ENCODE data around the gene CHMP5.

CHMP5 gene

DNA sequence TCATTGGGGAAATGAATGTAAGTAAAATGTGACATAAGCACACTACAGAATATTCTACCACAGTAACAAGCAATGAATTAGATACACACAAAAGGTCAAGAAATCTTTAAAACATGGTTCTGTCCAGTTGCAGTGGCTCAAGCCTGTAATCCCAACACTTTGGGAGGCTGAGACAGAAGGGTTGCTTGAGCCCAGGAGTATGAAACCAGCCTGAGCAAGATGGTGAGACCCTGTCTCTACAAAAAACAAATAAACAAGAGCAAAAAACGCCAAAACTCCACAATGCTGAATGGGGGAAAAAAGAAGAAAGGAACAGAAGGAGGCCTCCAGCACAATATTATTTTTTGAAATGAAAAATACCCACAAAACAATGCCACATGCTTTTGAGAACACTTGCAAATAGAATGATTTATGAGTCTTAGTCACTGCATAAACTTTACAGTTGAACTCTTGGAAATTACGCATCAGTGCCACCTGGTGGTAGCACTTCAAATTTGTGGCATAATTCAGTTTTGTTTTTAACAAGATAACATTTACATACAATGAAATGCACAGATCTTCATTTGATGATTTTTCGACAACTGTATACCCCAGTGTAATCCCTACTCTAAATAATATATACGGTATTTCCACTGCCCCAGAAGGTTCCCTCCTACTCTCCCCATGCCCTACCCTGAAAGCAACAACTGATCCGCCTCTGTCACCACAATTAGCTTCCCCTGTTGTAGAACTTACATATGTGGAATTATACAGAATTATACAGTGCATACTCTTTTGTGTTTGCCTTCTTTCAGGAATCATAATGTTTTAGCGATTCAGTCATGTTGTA is 39.3 kb upstream of the CHMP5 start:
- Histone ChIP-seq H3K4me1 (no peaks in the 10 kb centered on the region; the same call in 1 of the 2 replicates), H3K9me3 (no peaks in the 10 kb centered on the region), H3K27me3 (no peaks in the 10 kb centered on the region), H3K36me3 (no peaks in the 10 kb centered on the region), H3K4me3 (ENCODE audit: low read depth, low read length) (no peak overlapping the region)
- peak; percentile 59 for DNase-seq
- TF ChIP-seq, protein P1, sequence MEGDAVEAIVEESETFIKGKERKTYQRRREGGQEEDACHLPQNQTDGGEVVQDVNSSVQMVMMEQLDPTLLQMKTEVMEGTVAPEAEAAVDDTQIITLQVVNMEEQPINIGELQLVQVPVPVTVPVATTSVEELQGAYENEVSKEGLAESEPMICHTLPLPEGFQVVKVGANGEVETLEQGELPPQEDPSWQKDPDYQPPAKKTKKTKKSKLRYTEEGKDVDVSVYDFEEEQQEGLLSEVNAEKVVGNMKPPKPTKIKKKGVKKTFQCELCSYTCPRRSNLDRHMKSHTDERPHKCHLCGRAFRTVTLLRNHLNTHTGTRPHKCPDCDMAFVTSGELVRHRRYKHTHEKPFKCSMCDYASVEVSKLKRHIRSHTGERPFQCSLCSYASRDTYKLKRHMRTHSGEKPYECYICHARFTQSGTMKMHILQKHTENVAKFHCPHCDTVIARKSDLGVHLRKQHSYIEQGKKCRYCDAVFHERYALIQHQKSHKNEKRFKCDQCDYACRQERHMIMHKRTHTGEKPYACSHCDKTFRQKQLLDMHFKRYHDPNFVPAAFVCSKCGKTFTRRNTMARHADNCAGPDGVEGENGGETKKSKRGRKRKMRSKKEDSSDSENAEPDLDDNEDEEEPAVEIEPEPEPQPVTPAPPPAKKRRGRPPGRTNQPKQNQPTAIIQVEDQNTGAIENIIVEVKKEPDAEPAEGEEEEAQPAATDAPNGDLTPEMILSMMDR (IDR thresholded peaks at IDR 0.05; ENCODE audit: low read depth, low read length), result peak; percentile 78

DNA sequence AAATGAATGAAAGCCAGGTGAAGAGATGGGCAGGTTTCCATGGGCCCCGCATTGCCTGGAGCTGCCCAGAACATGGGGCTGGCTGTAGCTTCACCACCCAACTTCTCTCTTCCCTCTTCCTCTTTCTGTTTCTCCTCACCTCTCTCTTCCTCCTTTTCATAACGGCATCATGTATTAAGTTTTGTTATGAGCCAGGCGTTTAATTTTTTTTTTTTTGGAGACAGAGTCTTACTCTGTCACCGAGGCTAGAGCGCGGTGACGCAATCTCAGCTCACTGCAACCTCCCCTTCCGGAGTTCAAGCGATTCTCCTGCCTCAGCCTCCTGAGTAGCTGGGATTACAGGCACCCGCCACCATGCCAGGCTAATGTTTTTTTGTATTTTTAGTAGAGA is 37.8 kb upstream of the CHMP5 start:
- no peaks in the 10 kb centered on the region; the same call in 1 of the 2 replicates for H3K4me1 ChIP-seq
- H3K27me3 ChIP-seq, result no peaks in the 10 kb centered on the region
- no peak overlapping the region for H3K4me3 ChIP-seq (ENCODE audit: low read depth, low read length)
- TF ChIP-seq, protein P1 (IDR thresholded peaks at IDR 0.05; ENCODE audit: low read depth, low read length), result no peak
- no peaks in the 10 kb centered on the region for H3K36me3 ChIP-seq
- no peaks in the 10 kb centered on the region for H3K9me3 ChIP-seq
- no peak for DNase-seq

DNA sequence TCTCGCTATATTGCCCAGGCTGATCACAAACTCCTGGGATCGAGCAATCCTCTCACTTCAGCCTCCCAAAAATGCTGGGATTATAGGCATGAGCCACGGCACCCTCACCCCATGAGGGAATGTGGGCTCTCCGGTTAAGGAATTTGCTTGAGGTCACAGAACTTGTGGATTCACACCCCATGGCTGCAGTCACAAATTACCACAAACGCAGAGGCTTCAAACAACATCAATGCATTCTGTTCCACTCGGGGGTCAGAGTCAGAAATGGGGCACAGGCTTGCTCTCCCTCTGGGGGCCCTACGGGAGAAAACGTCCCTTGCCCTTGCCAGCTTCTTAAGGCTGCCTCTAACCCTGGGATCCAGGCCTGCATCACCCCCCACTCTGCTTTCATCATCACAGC is 37.1 kb upstream of the CHMP5 start:
- TF ChIP-seq, protein P1 (IDR thresholded peaks at IDR 0.05; ENCODE audit: low read depth, low read length), result no peak
- no peak for DNase-seq
- no peaks in the 10 kb centered on the region for H3K27me3 ChIP-seq
- no peak overlapping the region for H3K4me3 ChIP-seq (ENCODE audit: low read depth, low read length)
- no peaks in the 10 kb centered on the region for H3K36me3 ChIP-seq
- no peaks in the 10 kb centered on the region for H3K9me3 ChIP-seq
- H3K4me1 ChIP-seq, result no peaks in the 10 kb centered on the region; the same call in 1 of the 2 replicates

DNA sequence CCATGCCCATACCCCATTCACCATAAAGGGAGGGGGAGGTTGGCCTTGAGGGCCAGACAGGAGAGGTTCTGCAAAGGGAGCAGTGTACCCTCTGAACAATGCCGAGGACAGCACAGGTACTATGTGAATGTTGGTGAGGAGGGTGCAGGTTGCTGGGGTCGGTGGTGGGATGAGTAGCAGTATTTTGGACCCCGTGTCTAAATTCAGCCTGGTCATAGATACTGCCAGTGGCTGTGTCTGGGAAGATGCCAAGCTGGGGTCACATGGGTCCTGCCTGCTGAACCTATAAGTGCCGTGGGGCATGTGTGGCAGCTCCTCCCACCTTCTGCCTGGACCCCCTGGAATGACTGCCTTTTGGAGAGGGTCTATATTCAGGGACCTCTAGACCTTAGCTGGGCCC is 36.2 kb upstream of the CHMP5 start:
- H3K4me1 ChIP-seq, result no peaks in the 10 kb centered on the region; the same call in 1 of the 2 replicates
- no peak for DNase-seq
- H3K9me3 ChIP-seq, result no peaks in the 10 kb centered on the region
- no peaks in the 10 kb centered on the region for H3K36me3 ChIP-seq
- TF ChIP-seq, protein P1 (IDR thresholded peaks at IDR 0.05; ENCODE audit: low read depth, low read length), result no peak
- no peak overlapping the region for H3K4me3 ChIP-seq (ENCODE audit: low read depth, low read length)
- no peaks in the 10 kb centered on the region for H3K27me3 ChIP-seq

DNA sequence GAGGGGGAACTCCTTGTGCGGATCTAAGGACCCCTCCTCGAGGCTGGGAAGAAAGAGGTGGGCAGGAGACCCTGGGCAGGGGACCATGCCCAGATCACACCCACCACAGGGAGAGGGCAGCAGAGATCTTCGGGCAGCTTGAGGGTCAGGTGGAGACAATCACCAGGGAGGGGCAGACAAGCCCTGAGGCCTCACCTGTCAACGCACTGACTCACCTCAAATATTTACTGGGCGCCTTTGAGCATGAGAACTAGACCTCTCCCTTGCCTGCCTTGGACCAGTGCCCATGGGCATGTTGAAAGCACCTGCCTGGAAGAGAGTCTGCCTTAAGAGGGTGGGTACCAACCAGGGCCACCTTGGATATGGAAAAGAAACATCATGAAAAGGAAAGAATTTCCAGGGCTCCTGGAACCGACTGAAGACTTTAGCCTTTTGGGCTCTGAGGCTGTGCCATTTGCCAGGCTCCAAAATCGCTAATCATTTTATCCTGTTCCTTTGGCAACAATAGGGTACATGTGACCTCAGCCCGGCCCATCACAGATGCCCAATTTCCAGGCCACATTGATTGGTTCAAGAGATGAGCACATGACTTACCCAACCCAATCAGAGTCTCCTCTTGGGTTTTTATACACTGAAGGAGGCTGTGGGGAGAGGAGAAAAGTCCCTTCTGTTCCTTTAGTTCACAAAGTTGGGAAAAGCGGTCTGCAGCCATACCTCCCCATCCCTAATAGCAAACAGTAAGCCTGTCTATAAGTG is 35.3 kb upstream of the CHMP5 start:
- H3K36me3 ChIP-seq, result no peaks in the 10 kb centered on the region
- no peaks in the 10 kb centered on the region for H3K27me3 ChIP-seq
- no peaks in the 10 kb centered on the region; the same call in 1 of the 2 replicates for H3K4me1 ChIP-seq
- DNase-seq, result peak; percentile 20
- H3K9me3 ChIP-seq, result no peaks in the 10 kb centered on the region
- TF ChIP-seq, protein P1 (IDR thresholded peaks at IDR 0.05; ENCODE audit: low read depth, low read length), result 0 out of 2 replicates have a peak, but pooled peaks have one; percentile 13
- no peak overlapping the region for H3K4me3 ChIP-seq (ENCODE audit: low read depth, low read length)
